Duodenal mucosa (tissue), 2 donors: ENCODE data around the gene TMEM218.
"Not testable (repeated sequence)": the region's sequence is repeated elsewhere in the genome, so short reads cannot be mapped to it uniquely, and the experiment has no call there.

Source experiments
- H3K27ac ChIP-seq: one replicate; pipeline ENCODE4 v1.7.0; 2013; ENCODE audit warnings: low read depth, low read length
- H3K27me3 ChIP-seq, 2 donors: one replicate each; pipeline ENCODE4 v1.7.0; 2013; ENCODE audit warnings: low read length in 2 of 2, control low read depth in 1 of 2; ENCODE audit not compliant: insufficient read depth in 2 of 2, control insufficient read depth in 1 of 2
- H3K36me3 ChIP-seq, 2 donors: one replicate each; pipeline ENCODE4 v1.7.0; 2013; ENCODE audit warnings: low read length in 2 of 2, control low read depth in 1 of 2; ENCODE audit not compliant: insufficient read depth in 2 of 2, control insufficient read depth in 1 of 2
- H3K4me1 ChIP-seq, 2 donors: one replicate each; pipeline ENCODE4 v1.7.0; 2013; ENCODE audit warnings: low read length in 2 of 2, control low read depth in 1 of 2; ENCODE audit not compliant: insufficient read depth in 2 of 2, control insufficient read depth in 1 of 2
- H3K4me3 ChIP-seq, 2 donors: one replicate each; pipeline ENCODE4 v1.7.0; 2013; ENCODE audit warnings: low read length in 2 of 2, low read depth in 1 of 2
- H3K9ac ChIP-seq, 2 donors: one replicate each; pipeline ENCODE4 v1.7.0; 2013; ENCODE audit warnings: low read length in 2 of 2, low read depth in 1 of 2
- H3K9me3 ChIP-seq, 2 donors: one replicate each; pipeline ENCODE4 v1.7.0; 2013; ENCODE audit warnings: low read length in 2 of 2, control low read depth in 1 of 2; ENCODE audit not compliant: control insufficient read depth in 1 of 2

TMEM218 gene

GRCh38 chr11:125061281-125061680 is 50.1 kb downstream of the TMEM218 start:
- H3K9ac ChIP-seq: no peak overlapping the region
- no peaks in the 10 kb centered on the region for H3K36me3 ChIP-seq
- H3K27ac ChIP-seq: no peak overlapping the region
- H3K27me3 ChIP-seq: peaks cover 0 to 8% of the 10 kb centered on the region in 2 donors
- peaks cover 14 to 19% of the 10 kb centered on the region in 2 donors for H3K4me1 ChIP-seq
- H3K9me3 ChIP-seq: no peaks in the 10 kb centered on the region
- H3K4me3 ChIP-seq: no peak overlapping the region

GRCh38 chr11:125057693-125058016 is 53.8 kb downstream of the TMEM218 start:
- no peaks in the 10 kb centered on the region for H3K36me3 ChIP-seq
- H3K27me3 ChIP-seq: no peaks in the 10 kb centered on the region
- H3K27ac ChIP-seq: no peak overlapping the region
- no peak overlapping the region for H3K9ac ChIP-seq
- H3K4me1 ChIP-seq: peaks cover 8 to 13% of the 10 kb centered on the region in 2 donors
- H3K9me3 ChIP-seq: no peaks in the 10 kb centered on the region
- no peak overlapping the region for H3K4me3 ChIP-seq

GRCh38 chr11:125056931-125057692 is 54.3 kb downstream of the TMEM218 start:
- H3K4me3 ChIP-seq: no peak overlapping the region
- H3K27me3 ChIP-seq: no peaks in the 10 kb centered on the region
- H3K36me3 ChIP-seq: no peaks in the 10 kb centered on the region
- no peak overlapping the region for H3K9ac ChIP-seq
- no peak overlapping the region for H3K27ac ChIP-seq
- peaks cover 8 to 13% of the 10 kb centered on the region in 2 donors for H3K4me1 ChIP-seq
- H3K9me3 ChIP-seq: no peaks in the 10 kb centered on the region

GRCh38 chr11:125056111-125056510 is 55.3 kb downstream of the TMEM218 start:
- H3K4me3 ChIP-seq, H3K9ac ChIP-seq, H3K36me3 ChIP-seq, H3K27me3 ChIP-seq, H3K27ac ChIP-seq, H3K9me3 ChIP-seq: not testable (repeated sequence)
- H3K4me1 ChIP-seq: peaks cover 8 to 13% of the 10 kb centered on the region in 2 donors

- H3K4me1 ChIP-seq: peaks cover 8 to 13% of the 10 kb centered on the region in 2 donors
These were observed 56.2 kb downstream of the TMEM218 start for GRCh38 chr11:125055107-125055715.

GRCh38 chr11:125053167-125053566 is 58.3 kb downstream of the TMEM218 start:
- no peaks in the 10 kb centered on the region for H3K9me3 ChIP-seq
- H3K27ac ChIP-seq: no peak overlapping the region
- no peak overlapping the region for H3K9ac ChIP-seq
- H3K4me1 ChIP-seq: peaks cover 8 to 13% of the 10 kb centered on the region in 2 donors
- H3K27me3 ChIP-seq: no peaks in the 10 kb centered on the region
- no peaks in the 10 kb centered on the region for H3K36me3 ChIP-seq
- H3K4me3 ChIP-seq: no peak overlapping the region

More at GRCh38 chr11:125055107-125055715, 56.2 kb downstream of the TMEM218 start:
- H3K9ac ChIP-seq: no peak overlapping the region
- no peaks in the 10 kb centered on the region for H3K27me3 ChIP-seq
- H3K27ac ChIP-seq: no peak overlapping the region
- H3K4me3 ChIP-seq: no peak overlapping the region
- no peaks in the 10 kb centered on the region for H3K36me3 ChIP-seq
- no peaks in the 10 kb centered on the region for H3K9me3 ChIP-seq

- no peak overlapping the region for H3K4me3 ChIP-seq
- H3K9me3 ChIP-seq: no peaks in the 10 kb centered on the region
- no peak overlapping the region for H3K27ac ChIP-seq
- H3K27me3 ChIP-seq: no peaks in the 10 kb centered on the region
- no peaks in the 10 kb centered on the region for H3K36me3 ChIP-seq
- no peak overlapping the region for H3K9ac ChIP-seq
- peaks cover 0 to 6% of the 10 kb centered on the region in 2 donors for H3K4me1 ChIP-seq
These were observed 59.4 kb downstream of the TMEM218 start for GRCh38 chr11:125052047-125052446.

- no peak overlapping the region for H3K27ac ChIP-seq
- H3K9ac ChIP-seq: no peak overlapping the region
- H3K36me3 ChIP-seq: no peaks in the 10 kb centered on the region
- no peak overlapping the region for H3K4me3 ChIP-seq
- no peaks in the 10 kb centered on the region for H3K27me3 ChIP-seq
- no peaks in the 10 kb centered on the region for H3K4me1 ChIP-seq
- H3K9me3 ChIP-seq: no peaks in the 10 kb centered on the region
These were observed 62.1 kb downstream of the TMEM218 start for GRCh38 chr11:125049164-125049792.
